Measurements from ENCODE around the gene FAM53C. TPM values are rescaled to one million over a fixed set of nuclear protein-coding genes. Genes with fewer than 3 reads are reported as not detected.

Gene FAM53C
- total and polyA plus RNA-seq, 2 experiments from 2014 or later = 21.0 to 45.0 TPM

DNA sequence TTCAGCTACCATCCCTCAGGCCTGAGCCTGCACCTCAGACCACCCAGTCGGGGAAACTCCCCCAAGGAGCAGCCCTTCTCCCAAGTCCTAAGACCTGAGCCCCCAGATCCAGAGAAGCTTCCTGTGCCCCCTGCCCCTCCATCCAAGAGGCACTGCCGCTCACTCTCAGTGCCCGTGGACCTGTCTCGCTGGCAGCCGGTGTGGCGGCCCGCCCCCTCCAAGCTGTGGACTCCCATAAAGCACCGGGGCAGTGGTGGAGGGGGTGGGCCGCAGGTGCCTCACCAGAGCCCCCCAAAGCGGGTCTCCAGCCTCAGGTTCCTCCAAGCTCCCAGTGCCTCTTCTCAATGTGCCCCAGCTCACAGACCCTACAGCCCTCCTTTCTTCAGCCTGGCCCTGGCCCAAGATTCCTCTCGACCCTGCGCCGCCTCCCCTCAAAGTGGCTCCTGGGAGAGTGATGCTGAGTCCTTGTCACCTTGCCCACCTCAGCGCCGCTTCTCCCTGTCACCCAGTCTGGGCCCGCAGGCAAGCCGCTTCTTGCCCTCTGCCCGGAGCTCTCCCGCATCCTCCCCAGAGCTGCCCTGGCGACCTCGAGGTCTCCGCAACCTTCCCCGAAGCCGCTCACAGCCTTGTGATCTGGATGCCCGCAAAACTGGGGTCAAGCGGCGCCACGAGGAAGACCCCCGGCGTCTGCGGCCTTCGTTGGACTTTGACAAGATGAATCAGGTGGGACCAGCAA lies 7.0 kb downstream of the FAM53C start:
- TF ChIP-seq CREB1 (CRISPR knock-in tag; IDR thresholded peaks at IDR 0.05; ENCODE audit: low read depth) (no peak), NANOG (IDR thresholded peaks at IDR 0.05; ENCODE audit: borderline replicate concordance) (no peak), ZNF114 (CRISPR knock-in tag; IDR thresholded peaks at IDR 0.05) (no peak), ZNF462 (CRISPR knock-in tag; IDR thresholded peaks at IDR 0.05) (no peak), JUNB (IDR thresholded peaks at IDR 0.05; ENCODE audit: unreplicated experiment) (no peak), EZH2 (IDR thresholded peaks at IDR 0.05; ENCODE audit: low read depth, unreplicated experiment) (no peak), EZH2phosphoT487 (IDR thresholded peaks at IDR 0.05; ENCODE audit: unreplicated experiment) (no peak), ETS1 (IDR thresholded peaks at IDR 0.05) (no peak)
- TF ChIP-seq, protein P1, sequence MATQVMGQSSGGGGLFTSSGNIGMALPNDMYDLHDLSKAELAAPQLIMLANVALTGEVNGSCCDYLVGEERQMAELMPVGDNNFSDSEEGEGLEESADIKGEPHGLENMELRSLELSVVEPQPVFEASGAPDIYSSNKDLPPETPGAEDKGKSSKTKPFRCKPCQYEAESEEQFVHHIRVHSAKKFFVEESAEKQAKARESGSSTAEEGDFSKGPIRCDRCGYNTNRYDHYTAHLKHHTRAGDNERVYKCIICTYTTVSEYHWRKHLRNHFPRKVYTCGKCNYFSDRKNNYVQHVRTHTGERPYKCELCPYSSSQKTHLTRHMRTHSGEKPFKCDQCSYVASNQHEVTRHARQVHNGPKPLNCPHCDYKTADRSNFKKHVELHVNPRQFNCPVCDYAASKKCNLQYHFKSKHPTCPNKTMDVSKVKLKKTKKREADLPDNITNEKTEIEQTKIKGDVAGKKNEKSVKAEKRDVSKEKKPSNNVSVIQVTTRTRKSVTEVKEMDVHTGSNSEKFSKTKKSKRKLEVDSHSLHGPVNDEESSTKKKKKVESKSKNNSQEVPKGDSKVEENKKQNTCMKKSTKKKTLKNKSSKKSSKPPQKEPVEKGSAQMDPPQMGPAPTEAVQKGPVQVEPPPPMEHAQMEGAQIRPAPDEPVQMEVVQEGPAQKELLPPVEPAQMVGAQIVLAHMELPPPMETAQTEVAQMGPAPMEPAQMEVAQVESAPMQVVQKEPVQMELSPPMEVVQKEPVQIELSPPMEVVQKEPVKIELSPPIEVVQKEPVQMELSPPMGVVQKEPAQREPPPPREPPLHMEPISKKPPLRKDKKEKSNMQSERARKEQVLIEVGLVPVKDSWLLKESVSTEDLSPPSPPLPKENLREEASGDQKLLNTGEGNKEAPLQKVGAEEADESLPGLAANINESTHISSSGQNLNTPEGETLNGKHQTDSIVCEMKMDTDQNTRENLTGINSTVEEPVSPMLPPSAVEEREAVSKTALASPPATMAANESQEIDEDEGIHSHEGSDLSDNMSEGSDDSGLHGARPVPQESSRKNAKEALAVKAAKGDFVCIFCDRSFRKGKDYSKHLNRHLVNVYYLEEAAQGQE (IDR thresholded peaks at IDR 0.05; ENCODE audit: unreplicated experiment) = no peak
- TF ChIP-seq, protein P2, sequence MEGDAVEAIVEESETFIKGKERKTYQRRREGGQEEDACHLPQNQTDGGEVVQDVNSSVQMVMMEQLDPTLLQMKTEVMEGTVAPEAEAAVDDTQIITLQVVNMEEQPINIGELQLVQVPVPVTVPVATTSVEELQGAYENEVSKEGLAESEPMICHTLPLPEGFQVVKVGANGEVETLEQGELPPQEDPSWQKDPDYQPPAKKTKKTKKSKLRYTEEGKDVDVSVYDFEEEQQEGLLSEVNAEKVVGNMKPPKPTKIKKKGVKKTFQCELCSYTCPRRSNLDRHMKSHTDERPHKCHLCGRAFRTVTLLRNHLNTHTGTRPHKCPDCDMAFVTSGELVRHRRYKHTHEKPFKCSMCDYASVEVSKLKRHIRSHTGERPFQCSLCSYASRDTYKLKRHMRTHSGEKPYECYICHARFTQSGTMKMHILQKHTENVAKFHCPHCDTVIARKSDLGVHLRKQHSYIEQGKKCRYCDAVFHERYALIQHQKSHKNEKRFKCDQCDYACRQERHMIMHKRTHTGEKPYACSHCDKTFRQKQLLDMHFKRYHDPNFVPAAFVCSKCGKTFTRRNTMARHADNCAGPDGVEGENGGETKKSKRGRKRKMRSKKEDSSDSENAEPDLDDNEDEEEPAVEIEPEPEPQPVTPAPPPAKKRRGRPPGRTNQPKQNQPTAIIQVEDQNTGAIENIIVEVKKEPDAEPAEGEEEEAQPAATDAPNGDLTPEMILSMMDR (conservative IDR thresholded peaks at IDR 0.05; ENCODE audit: low read depth in 2 of 2) = no peak
- Mint-ChIP-seq H3K4me1 (peaks cover 16% of the 10 kb centered on the region; the same call in 2 of the 3 replicates), H3K27me3 (ENCODE audit: insufficient read depth, low read depth, poor library complexity) (peaks cover 5% of the 10 kb centered on the region), H3K9me3 (no peaks in the 10 kb centered on the region), H3K27ac (no peak overlapping the region), H3K4me3 (no peak overlapping the region), H3K36me3 (ENCODE audit: low read depth) (peaks cover 83% of the 10 kb centered on the region)
- Histone ChIP-seq H3K4me3 (no peak overlapping the region), H3K79me2 (replicated peaks; ENCODE audit: insufficient read depth) (peaks cover 41% of the 10 kb centered on the region), H3K27ac (ENCODE audit: low read depth) (no peak overlapping the region), H3K36me3 (ENCODE audit: insufficient read depth) (peaks cover 31% of the 10 kb centered on the region), H2AFZ (no peak overlapping the region), H3K4me2 (no peak overlapping the region), H3K27me3 (ENCODE audit: insufficient read depth) (no peaks in the 10 kb centered on the region), H4K20me1 (replicated peaks; ENCODE audit: insufficient read depth) (peaks cover 10% of the 10 kb centered on the region), H3K4me1 (ENCODE audit: insufficient read depth) (no peaks in the 10 kb centered on the region), H3F3A (replicated peaks; ENCODE audit: low read depth) (no peaks in the 10 kb centered on the region), H3K9me2 (ENCODE audit: insufficient read depth) (no peaks in the 10 kb centered on the region)
- ATAC-seq (no peak), DNase-seq (ENCODE audit: low spot score) (no peak)
